Measurements from ENCODE around the gene SPC25. TPM values are rescaled to one million over a fixed set of nuclear protein-coding genes. Genes with fewer than 3 reads are reported as not detected.
"Not testable (repeated sequence)": the region's sequence is repeated elsewhere in the genome, so short reads cannot be mapped to it uniquely, and the experiment has no call there.

The SPC25 gene
- total RNA-seq, 1 experiment from 2014 or later: 64.3 TPM

- TF ChIP-seq EZH2 (IDR thresholded peaks at IDR 0.05; ENCODE audit: borderline replicate concordance, low read depth, low read length, poor library complexity, severe bottlenecking): no peak
- TF ChIP-seq CTCF (conservative IDR thresholded peaks at IDR 0.05; ENCODE audit: low read depth, low read length): no peak
- H3K4me1 ChIP-seq (ENCODE audit: insufficient read depth, low read length, poor library complexity, severe bottlenecking): peaks cover 5% of the 10 kb centered on the region
- POLR2A ChIA-PET (ENCODE audit: low non-redundant PET): interaction anchor here (0.7 kb wide), 1 partner anchor 1400 kb away, joined by 3 read pairs; no protein-coding TSS in a partner anchor
- H3K27ac ChIP-seq (ENCODE audit: low read depth, low read length, poor library complexity, severe bottlenecking): no peak overlapping the region
- no TSS peak for BruUV-seq (replicated peaks)
- CTCF ChIA-PET: no interaction called here
- intact Hi-C loops (cut with micrococcal nuclease; ENCODE audit: unreplicated experiment): no loop called here
- no peak for DNase-seq (ENCODE audit: low spot score)
- H3K27me3 ChIP-seq (replicated peaks; ENCODE audit: insufficient read depth, low read depth, low read length, poor library complexity): no peaks in the 10 kb centered on the region
- no peaks in the 10 kb centered on the region for H3K9me3 ChIP-seq (ENCODE audit: low read depth, low read length, poor library complexity, severe bottlenecking)
- no peak overlapping the region for H3K4me3 ChIP-seq (ENCODE audit: low read depth, low read length, poor library complexity, severe bottlenecking)
- H3K36me3 ChIP-seq (ENCODE audit: insufficient read depth, low read length, poor library complexity, severe bottlenecking): peaks cover 16% of the 10 kb centered on the region
Observed at GRCh38 chr2:168884975-168885374, 5.3 kb downstream of the SPC25 start.

GRCh38 chr2:168882163-168882562 is 8.1 kb downstream of the SPC25 start:
- POLR2A ChIA-PET (ENCODE audit: low non-redundant PET); H3K27me3 ChIP-seq (replicated peaks; ENCODE audit: insufficient read depth, low read depth, low read length, poor library complexity); H3K4me1 ChIP-seq (ENCODE audit: insufficient read depth, low read length, poor library complexity, severe bottlenecking); H3K9me3 ChIP-seq (ENCODE audit: low read depth, low read length, poor library complexity, severe bottlenecking); H3K4me3 ChIP-seq (ENCODE audit: low read depth, low read length, poor library complexity, severe bottlenecking); BruUV-seq (replicated peaks); CTCF ChIA-PET; intact Hi-C loops (cut with micrococcal nuclease; ENCODE audit: unreplicated experiment); DNase-seq (ENCODE audit: low spot score); H3K27ac ChIP-seq (ENCODE audit: low read depth, low read length, poor library complexity, severe bottlenecking): not testable (repeated sequence)
- H3K36me3 ChIP-seq (ENCODE audit: insufficient read depth, low read length, poor library complexity, severe bottlenecking): peaks cover 10% of the 10 kb centered on the region

- no peaks in the 10 kb centered on the region for H3K9me3 ChIP-seq (ENCODE audit: low read depth, low read length, poor library complexity, severe bottlenecking)
- CTCF ChIA-PET: no interaction called here
- no peak overlapping the region for H3K4me3 ChIP-seq (ENCODE audit: low read depth, low read length, poor library complexity, severe bottlenecking)
- no peak for TF ChIP-seq EZH2 (IDR thresholded peaks at IDR 0.05; ENCODE audit: borderline replicate concordance, low read depth, low read length, poor library complexity, severe bottlenecking)
- TF ChIP-seq CTCF (conservative IDR thresholded peaks at IDR 0.05; ENCODE audit: low read depth, low read length): no peak
- POLR2A ChIA-PET (ENCODE audit: low non-redundant PET): no interaction called here
- H3K36me3 ChIP-seq (ENCODE audit: insufficient read depth, low read length, poor library complexity, severe bottlenecking): peaks cover 23% of the 10 kb centered on the region
- no peak overlapping the region for H3K27ac ChIP-seq (ENCODE audit: low read depth, low read length, poor library complexity, severe bottlenecking)
- BruUV-seq (replicated peaks): no TSS peak
- H3K4me1 ChIP-seq (ENCODE audit: insufficient read depth, low read length, poor library complexity, severe bottlenecking): no peaks in the 10 kb centered on the region
- intact Hi-C loops (cut with micrococcal nuclease; ENCODE audit: unreplicated experiment): no loop called here
- DNase-seq (ENCODE audit: low spot score): no peak
- H3K27me3 ChIP-seq (replicated peaks; ENCODE audit: insufficient read depth, low read depth, low read length, poor library complexity): no peaks in the 10 kb centered on the region
Observed at GRCh38 chr2:168874368-168875054, 15.7 kb downstream of the SPC25 start.

GRCh38 chr2:168870824-168871223 is 19.4 kb downstream of the SPC25 start:
- BruUV-seq (replicated peaks); H3K27ac ChIP-seq (ENCODE audit: low read depth, low read length, poor library complexity, severe bottlenecking); H3K27me3 ChIP-seq (replicated peaks; ENCODE audit: insufficient read depth, low read depth, low read length, poor library complexity); intact Hi-C loops (cut with micrococcal nuclease; ENCODE audit: unreplicated experiment); H3K9me3 ChIP-seq (ENCODE audit: low read depth, low read length, poor library complexity, severe bottlenecking); DNase-seq (ENCODE audit: low spot score); CTCF ChIA-PET; H3K4me1 ChIP-seq (ENCODE audit: insufficient read depth, low read length, poor library complexity, severe bottlenecking); H3K4me3 ChIP-seq (ENCODE audit: low read depth, low read length, poor library complexity, severe bottlenecking); POLR2A ChIA-PET (ENCODE audit: low non-redundant PET): not testable (repeated sequence)
- peaks cover 17% of the 10 kb centered on the region for H3K36me3 ChIP-seq (ENCODE audit: insufficient read depth, low read length, poor library complexity, severe bottlenecking)

- H3K27me3 ChIP-seq (replicated peaks; ENCODE audit: insufficient read depth, low read depth, low read length, poor library complexity); intact Hi-C loops (cut with micrococcal nuclease; ENCODE audit: unreplicated experiment); H3K9me3 ChIP-seq (ENCODE audit: low read depth, low read length, poor library complexity, severe bottlenecking); POLR2A ChIA-PET (ENCODE audit: low non-redundant PET); CTCF ChIA-PET; H3K27ac ChIP-seq (ENCODE audit: low read depth, low read length, poor library complexity, severe bottlenecking); BruUV-seq (replicated peaks); DNase-seq (ENCODE audit: low spot score); H3K4me1 ChIP-seq (ENCODE audit: insufficient read depth, low read length, poor library complexity, severe bottlenecking); H3K4me3 ChIP-seq (ENCODE audit: low read depth, low read length, poor library complexity, severe bottlenecking): not testable (repeated sequence)
- H3K36me3 ChIP-seq (ENCODE audit: insufficient read depth, low read length, poor library complexity, severe bottlenecking): peaks cover 15% of the 10 kb centered on the region
Observed at GRCh38 chr2:168870369-168870768, 19.9 kb downstream of the SPC25 start.

- DNase-seq (ENCODE audit: low spot score); H3K9me3 ChIP-seq (ENCODE audit: low read depth, low read length, poor library complexity, severe bottlenecking); H3K4me3 ChIP-seq (ENCODE audit: low read depth, low read length, poor library complexity, severe bottlenecking); intact Hi-C loops (cut with micrococcal nuclease; ENCODE audit: unreplicated experiment); H3K27ac ChIP-seq (ENCODE audit: low read depth, low read length, poor library complexity, severe bottlenecking); H3K4me1 ChIP-seq (ENCODE audit: insufficient read depth, low read length, poor library complexity, severe bottlenecking); CTCF ChIA-PET; H3K27me3 ChIP-seq (replicated peaks; ENCODE audit: insufficient read depth, low read depth, low read length, poor library complexity); POLR2A ChIA-PET (ENCODE audit: low non-redundant PET); BruUV-seq (replicated peaks): not testable (repeated sequence)
- peaks cover 10% of the 10 kb centered on the region for H3K36me3 ChIP-seq (ENCODE audit: insufficient read depth, low read length, poor library complexity, severe bottlenecking)
Observed at GRCh38 chr2:168867164-168867563, 23.1 kb downstream of the SPC25 start.

All from A673 (cell line).